Non-pigmented ciliary epithelial cell (primary cell): Measurements from ENCODE around the gene INPP5F.
A peak's percentile ranks its signal among the peaks of the same experiment; 100 is the strongest.

Experiments
- DNase-seq: peaks from one replicate; pipeline ENCODE4 v3.0.0-alpha.2; 2010; ENCODE audit warnings: low read depth

Gene INPP5F, protein sequence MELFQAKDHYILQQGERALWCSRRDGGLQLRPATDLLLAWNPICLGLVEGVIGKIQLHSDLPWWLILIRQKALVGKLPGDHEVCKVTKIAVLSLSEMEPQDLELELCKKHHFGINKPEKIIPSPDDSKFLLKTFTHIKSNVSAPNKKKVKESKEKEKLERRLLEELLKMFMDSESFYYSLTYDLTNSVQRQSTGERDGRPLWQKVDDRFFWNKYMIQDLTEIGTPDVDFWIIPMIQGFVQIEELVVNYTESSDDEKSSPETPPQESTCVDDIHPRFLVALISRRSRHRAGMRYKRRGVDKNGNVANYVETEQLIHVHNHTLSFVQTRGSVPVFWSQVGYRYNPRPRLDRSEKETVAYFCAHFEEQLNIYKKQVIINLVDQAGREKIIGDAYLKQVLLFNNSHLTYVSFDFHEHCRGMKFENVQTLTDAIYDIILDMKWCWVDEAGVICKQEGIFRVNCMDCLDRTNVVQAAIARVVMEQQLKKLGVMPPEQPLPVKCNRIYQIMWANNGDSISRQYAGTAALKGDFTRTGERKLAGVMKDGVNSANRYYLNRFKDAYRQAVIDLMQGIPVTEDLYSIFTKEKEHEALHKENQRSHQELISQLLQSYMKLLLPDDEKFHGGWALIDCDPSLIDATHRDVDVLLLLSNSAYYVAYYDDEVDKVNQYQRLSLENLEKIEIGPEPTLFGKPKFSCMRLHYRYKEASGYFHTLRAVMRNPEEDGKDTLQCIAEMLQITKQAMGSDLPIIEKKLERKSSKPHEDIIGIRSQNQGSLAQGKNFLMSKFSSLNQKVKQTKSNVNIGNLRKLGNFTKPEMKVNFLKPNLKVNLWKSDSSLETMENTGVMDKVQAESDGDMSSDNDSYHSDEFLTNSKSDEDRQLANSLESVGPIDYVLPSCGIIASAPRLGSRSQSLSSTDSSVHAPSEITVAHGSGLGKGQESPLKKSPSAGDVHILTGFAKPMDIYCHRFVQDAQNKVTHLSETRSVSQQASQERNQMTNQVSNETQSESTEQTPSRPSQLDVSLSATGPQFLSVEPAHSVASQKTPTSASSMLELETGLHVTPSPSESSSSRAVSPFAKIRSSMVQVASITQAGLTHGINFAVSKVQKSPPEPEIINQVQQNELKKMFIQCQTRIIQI

DNA sequence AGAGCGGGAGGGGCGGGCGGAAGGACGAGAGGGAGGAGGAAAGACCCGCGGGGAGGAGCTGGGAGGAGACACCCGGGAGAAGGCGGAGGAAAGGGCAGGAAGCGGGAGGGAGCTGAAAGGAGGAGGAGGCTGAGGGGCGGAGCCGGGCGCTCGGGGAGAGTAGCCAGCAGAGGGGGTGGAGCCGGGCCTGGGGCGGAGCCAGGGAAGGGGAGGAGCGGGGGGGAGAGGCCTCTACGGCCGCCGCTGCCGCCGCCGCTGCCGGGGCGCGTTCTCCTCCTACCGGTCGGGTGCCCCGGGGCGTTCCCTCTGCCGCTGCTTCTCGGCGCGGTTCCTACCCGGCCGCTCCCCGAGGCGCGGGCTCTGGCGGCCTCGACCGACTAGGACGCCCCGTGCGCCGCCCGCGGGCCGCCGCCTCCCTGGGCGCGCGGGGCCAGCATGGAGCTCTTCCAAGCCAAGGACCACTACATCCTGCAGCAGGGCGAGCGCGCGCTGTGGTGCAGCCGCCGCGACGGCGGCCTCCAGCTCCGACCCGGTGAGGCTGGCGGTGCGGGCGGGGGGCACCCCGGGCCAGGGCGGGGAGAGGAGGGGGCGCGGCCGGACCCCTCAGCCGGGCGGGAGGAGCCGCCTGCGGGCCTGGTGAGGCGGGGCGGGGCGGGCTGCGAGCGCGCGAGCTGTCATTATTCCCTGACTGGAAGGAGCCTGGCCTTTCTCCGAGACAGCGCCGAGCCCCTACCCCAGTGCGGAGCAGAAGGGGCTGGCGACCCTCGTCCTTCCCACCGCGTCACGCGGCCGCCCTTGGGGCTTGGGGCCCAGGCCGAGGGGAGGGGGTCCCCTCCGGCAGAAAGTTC is at the start of gene INPP5F:
TSS of gene INPP5F (plus strand) at position 223 of the 848 bp plus-strand sequence. CDS start at position 436, 213 bp downstream.
- peak; percentile 88 for DNase-seq

DNA sequence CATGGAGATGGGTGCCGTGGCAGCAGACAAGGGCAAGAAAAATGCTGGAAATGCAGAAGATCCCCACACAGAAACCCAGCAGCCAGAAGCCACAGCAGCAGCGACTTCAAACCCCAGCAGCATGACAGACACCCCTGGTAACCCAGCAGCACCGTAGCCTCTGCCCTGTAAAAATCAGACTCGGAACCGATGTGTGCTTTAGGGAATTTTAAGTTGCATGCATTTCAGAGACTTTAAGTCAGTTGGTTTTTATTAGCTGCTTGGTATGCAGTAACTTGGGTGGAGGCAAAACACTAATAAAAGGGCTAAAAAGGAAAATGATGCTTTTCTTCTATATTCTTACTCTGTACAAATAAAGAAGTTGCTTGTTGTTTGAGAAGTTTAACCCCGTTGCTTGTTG is 48.7 kb upstream of the INPP5F start:
- DNase-seq: no peak

DNA sequence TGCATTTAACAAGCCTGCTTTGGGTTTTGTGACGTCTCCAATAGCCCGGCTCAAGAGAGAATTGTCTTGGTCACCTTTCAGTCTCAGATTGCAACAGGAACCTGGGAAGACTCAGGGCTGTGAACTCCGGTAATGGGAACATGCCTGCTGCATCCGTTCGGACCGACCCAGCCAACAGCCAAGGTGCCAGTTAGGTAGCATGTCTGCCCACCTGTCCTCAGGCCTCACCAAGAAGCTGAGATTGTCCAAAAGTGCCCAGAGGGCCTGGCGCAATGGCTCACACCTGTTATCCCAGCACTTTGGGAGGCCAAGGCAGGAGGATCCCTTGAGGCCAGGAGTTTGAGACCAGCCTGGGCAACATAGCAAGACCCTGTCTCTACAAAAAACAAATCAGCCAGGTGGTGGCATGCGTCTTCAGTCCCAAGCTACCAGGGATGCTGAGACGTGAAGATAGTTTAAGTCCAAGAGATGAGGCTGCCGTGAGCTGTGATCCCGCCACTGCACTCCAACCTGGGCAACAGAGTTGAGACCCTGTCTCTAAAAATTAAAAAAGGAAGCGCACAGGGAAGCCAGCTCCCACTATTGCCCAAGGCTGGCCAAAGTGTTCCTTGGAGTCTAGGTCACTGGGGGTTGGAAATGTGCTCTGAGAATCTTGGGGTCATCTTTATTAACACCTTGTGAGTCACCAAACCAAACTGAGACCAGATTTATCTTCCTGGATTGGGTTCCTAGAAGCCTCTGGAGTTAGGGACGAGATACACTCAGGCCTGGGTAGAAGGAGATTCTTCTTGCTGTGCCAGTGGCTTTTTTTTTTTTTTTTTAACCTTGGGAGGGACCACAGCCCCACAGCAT is 47.7 kb upstream of the INPP5F start:
- no peak for DNase-seq

DNA sequence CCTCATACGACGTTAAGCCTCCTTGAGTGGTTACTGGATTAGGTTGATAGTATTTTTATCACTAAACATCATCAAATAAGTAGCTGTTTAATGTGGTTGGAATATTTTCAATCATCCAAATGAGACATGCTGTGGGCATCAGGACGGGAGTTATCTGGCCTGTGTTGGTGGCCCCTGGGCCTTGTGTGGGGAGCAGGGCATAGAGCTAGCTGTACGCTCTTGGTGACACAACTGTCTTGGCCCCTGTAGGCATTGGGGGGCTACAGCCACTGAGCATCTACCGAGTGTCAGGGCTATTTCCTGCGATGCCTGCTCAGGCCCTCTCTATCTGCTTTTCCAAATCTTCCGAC is 46.4 kb upstream of the INPP5F start:
- DNase-seq: no peak

DNA sequence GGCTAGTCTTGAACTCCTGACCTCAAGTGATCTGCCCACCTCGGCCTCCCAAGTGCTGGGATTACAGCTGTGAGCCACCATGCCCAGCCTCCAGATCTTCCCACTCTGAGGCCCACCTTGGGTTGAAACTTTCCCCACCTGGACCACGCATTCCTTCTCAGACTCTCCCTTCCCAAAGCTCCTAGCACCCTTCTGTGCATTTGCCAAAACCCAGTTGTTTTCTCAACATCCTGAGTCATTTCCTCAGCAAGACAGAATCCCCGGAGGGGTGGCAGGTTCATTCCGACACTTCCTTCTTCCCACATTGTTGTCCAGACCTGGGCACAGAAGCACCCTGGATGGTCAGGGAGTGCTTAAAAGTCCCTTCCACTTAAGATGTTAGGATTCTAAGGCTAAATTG is 45.8 kb upstream of the INPP5F start:
- no peak for DNase-seq

DNA sequence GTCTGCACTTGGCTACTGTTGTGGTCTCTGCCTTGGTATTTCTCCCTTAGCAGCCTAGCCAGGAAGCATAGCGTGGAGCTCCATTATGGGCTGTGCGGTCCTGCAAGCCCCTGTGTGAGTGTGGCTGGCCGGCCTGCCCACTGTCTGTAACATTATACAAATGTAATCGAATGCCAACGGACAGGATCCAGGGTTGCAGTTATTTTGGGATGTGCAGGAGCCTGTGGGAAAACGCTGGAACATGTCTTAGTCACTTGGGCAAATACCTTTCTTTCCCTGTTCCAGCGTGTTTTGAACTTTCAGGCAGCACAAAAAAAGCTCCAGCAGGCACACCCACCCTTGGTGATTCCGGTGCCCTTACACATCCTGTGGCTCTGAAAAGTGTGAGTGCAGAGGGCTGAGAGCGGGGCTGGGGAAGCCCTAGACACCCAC is 45.2 kb upstream of the INPP5F start:
- DNase-seq: no peak

DNA sequence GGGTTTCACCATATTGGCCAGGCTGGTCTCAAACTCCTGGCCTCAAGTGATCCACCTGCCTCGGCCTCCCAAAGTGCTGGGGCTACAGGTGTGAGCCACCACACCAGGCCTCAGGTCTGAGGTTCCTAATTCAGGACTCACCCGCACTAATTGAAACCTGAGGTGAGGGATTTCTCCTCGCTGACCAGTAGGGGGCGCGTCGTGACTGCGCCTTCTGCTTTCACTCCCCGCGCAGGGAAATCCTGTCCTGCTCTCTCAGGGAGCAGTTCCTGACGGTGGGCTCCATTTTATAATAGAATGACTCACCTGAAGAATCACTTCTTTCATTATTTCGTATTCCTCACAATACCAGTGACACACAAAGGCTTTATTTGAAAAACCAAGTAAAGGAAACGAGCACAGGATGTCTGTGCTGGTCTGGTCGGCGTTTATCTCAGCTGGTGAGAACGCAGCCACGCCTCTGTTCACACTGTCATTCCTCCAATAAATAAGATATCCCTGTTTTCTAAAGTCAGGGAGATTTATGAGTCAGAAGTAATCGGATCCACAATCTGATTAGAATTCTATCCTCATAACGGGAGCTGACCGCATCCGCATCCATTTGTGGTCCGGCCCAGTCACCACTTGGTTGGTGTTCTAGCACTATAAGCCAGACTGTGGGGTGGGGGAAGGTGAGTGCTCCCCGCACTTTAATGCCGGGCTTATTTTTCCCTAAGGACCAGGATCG is 39.2 kb upstream of the INPP5F start:
- DNase-seq: peak; percentile 84

DNA sequence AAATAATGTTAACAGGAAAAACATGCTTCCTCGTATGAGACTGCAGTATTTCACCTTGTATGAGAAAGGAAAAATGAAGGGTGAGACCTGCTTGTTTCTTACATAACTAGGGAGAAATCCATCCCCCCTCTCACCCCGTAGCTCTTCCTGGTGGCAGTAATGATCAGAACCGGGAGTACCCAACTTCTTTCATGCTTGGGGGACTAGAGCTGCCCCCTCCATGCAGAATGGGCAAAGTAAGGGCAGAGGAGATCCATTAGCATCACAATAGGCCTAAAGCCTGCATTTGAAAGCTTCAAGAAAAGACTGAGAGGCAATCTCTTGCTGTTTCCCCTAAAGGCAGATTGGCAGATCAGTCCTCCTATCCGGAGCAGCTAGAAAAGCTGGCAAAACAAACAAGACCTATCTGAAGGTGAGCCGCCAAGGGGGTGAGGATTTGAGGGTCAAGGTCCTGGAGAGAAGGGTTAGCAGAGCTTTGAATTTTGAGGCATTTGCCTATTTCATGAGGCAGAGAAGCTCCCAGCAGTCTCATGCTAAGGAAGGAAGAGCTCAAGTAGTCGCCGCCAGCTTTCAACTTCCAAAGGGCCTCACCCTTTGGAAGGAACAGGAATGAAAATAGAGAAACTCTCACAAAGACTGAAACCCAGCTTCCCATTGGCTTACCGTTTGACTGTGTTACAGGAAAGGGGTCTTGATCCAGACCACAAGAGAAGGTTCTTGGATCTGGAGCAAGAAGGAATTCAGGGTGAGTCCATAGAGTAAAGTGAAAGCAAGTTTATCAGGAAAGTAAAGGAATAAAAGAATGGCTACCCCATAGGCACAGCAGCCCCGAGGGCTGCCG is 38.4 kb upstream of the INPP5F start:
- no peak for DNase-seq

DNA sequence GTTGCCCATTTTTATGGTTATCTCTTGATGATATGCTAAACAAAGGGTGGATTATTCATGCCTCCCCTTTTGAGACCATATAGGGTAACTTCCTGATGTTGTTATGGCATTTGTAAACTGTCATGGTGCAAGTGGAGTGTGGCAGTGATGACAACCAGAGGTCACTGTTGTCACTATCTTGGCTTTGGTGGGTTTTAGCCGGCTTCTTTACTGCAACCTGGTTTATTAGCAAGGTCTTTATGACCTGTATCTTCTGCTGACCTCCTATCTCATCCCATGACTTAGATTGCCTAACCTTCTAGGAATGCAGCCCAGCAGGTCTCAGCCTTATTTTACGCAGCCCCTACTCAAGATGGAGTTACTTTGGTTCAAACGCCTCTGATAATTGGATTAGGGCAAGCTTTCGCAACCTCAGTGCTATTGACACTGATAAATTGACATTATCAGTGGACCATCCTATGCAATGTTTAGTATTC is 37.8 kb upstream of the INPP5F start:
- no peak for DNase-seq

DNA sequence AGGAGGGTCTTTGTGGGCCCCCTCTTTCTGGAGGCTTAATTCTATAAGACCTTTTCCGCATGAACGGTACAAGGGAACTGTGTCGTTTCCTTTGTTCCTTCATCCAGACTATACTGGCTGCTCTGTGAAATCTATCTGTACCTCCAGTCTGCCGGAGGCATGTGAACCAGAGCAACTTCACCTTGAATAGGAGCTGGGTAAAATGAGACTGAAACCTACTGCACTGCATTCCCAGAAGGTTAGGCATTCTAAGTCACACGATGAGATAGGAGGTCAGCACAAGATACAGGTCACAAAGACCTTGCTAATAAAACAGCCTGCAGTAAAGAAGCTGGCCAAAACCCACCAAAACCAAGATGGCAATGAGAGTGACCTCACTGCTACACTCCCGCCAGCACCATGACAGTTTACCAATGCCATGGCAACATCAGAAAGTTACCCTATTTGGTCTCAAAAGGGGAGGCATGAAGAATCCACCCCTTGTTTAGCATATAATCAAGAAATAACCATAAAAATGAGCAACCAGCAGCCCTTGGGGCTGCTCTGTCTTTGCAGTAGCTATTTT is 36.8 kb upstream of the INPP5F start:
- DNase-seq: no peak

DNA sequence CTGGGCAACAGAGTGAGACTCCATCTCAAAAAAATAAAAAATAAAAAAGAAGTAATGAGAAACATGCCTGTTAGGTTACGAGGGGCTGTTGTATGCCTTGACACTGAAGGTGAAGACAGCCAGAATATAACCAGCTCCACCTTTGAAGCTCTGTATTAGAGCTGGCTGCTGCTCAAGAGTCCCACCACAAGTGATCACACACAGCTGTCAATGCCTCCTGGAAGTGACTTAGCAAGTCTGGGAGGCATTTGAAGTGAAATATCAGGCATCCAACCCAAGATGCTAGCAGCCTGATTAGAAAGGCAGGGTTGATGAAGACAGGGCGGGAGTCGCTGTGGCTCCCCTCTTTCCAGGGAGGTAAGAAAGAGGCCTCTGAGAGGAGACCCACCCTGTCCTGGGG is 34.1 kb upstream of the INPP5F start:
- no peak for DNase-seq

DNA sequence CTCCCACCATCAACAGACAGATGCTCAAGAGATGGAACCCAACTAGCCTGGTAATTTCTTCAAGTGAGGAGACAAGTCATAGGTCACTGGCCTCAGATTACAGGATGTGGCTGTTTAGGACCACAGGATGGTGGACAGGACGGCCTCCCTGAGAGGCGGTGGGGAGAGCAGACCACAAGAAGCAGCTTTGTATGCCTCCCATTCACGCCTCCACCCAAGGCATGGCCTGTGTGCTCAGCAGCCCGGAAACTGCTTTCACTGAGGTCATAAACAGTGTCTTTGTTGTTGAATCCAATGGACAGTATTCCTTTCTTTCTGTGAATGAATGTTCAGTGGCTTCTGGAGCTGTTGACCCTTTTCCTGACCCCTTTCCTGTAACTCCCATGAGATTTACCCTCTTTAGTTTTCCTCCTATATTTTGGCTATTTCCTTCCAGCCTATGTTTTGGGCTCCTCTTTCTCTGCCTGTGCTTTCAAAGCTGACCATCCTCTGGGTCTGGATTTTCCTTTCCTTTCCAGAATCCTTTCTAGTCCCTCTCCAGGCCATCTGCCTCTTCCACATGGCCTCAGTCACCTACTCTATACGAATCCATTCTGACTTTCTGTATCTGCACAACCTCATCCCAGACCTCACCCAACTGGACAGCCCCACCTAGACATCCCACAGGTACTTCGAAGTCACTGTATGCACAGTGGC is 32.4 kb upstream of the INPP5F start:
- DNase-seq: no peak

DNA sequence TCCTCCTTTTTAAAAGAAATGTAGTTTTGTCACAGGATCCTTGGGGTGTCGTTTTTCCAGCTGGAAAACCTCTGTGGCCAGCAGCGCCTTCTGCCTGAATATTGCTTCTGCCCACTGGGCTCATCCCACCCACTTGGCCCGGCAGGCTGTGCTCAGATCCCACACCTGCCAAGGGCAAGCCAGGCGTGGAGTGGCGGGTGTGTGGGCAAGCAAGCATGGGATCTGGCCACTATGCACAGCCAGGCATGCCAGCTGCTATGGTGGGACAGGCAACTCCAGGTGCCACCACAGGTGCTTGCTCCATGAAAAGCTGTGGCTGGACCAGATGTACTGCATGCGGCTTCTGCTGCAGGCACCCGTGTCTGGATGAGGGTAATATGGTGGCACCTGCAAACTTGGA is 31.2 kb upstream of the INPP5F start:
- no peak for DNase-seq

DNA sequence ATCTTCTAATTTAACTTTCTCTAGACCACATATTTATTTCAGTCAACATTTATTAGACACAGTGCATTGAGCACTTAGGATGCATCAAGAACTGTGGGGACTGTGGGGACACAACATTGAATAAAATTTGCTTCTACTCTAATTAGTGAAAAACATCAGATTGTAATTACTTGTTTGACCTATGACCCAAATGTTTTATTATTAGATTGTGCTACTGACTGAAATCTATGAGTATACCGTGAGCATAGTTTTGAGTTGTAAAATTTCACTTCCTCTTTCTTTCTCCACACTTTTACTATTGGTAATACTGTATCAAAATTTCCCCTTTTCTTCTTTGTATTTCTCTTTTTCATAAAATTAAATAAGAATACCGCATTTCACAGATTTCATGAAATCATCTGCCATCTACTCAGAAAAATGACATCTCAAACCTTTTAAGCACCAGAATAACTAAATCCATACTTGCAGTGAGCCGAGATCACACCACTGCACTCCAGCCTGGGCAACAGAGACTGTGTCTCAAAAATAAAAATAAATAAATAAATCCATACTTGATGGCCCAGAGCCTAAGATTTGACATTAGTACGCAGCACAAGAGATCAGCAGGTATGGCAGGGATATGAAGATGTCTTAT is 25.4 kb upstream of the INPP5F start:
- no peak for DNase-seq

DNA sequence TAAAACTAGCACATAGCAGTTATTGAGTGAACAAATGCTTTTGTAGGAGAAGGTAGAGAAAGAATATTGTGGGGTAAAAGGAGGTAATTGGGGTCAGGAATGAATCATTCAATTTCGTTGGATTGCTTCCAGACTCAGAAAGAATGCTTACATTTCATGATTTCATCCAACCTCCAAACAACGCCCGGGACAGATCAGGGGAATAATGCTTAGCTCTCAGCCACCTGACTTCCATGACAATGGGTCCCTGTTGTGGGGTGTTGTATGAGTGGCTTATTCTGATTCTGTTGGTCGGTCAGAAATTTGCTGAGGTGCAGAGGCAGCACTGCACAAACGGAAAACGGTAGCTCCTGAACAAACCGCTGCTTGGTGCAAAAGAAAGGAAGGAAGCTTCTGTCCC is 24.0 kb upstream of the INPP5F start:
- DNase-seq: no peak

DNA sequence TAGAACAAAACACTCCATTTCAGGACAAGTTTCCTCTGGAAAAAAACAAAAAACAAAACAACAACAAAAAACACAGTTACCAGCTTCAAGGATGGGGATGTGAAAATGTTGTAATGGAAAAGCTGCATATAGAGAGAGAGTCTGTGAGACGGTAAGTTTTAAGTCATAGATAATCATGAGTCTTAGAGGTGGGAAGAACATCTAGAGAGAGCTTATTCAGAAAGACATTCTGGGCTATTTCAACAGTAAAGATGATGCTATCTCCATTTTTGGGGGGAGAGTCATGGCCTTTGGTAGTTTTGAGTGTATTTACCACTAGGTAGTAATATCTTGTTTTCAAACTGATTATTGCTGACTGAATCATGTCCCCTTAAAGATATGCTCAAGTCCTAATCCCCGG is 23.3 kb upstream of the INPP5F start:
- DNase-seq: no peak

DNA sequence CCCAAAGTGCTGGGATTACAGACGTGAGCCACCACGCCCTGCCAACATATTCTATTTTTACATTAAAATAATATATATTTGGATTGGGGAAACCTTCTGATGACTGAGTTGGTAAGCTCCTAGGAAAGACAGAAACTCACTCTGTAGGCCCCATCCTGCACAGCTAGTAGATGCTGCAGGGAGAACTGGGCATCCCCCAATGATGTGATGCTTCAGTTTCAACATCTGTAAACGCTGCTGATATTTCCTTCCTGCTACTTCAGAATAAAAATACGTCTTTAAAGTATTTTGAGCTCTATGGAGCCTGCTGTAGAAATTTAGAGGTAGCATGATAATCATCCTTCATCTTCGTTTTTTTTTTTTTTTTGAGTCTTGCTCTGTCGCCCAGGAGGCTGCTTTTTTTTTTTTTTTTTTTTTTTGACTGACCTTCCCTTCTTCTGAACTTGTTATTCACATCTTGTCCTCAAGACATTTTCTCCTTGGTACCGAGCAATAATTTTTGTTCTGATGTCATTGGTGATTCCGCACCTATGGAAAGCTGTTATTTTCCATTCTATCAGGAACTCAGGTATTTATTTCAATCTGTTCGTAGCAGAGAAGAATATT is 21.8 kb upstream of the INPP5F start:
- DNase-seq: no peak
